Mesothelial cell of epicardium (in vitro differentiated cells): Measurements from ENCODE around the gene SEC31B. TPM values are rescaled to one million over a fixed set of nuclear protein-coding genes. Genes with fewer than 3 reads are reported as not detected.

Experiments used
- DNase-seq, 2 experiments: peaks; one replicate each; pipeline ENCODE4 v3.0.0; 2021; ENCODE audit warnings: low spot score in 2 of 2; ENCODE audit not compliant: unreplicated experiment in 2 of 2
- H3K27ac Mint-ChIP-seq: 2 replicates; pipeline ENCODE4 v1.8.0; 2021; ENCODE audit warnings: mixed read lengths
- H3K27me3 Mint-ChIP-seq: 2 replicates; pipeline ENCODE4 v1.8.0; 2021; ENCODE audit warnings: low read depth, mixed read lengths
- H3K36me3 Mint-ChIP-seq: 2 replicates; pipeline ENCODE4 v1.8.0; 2021; ENCODE audit warnings: mixed read lengths
- H3K4me1 Mint-ChIP-seq: 2 replicates; pipeline ENCODE4 v1.8.0; 2021; ENCODE audit warnings: mixed read lengths
- H3K4me3 Mint-ChIP-seq: 2 replicates; pipeline ENCODE4 v1.8.0; 2021; ENCODE audit warnings: mild to moderate bottlenecking, moderate library complexity, mixed read lengths
- H3K9me3 Mint-ChIP-seq: 2 replicates; pipeline ENCODE4 v1.8.0; 2021; ENCODE audit warnings: mixed read lengths
- CTCF ChIP-seq: fragments of 200-600 bp; sonication (generic); IDR thresholded peaks from one replicate; pipeline ENCODE4 v1.5.0; 2021; ENCODE audit warnings: antibody characterized with exemption; ENCODE audit not compliant: unreplicated experiment
- total RNA-seq: library from RNA; stranded (reverse); gene quantifications from 3 replicates; pipeline ENCODE4 v1.2.1, GENCODE V29; 2021

Gene SEC31B
- total RNA-seq, 1 donor from 2014 or later: 30.2 TPM

- no peak overlapping the region for H3K27ac Mint-ChIP-seq
- DNase-seq: no peak
- peaks cover 15% of the 10 kb centered on the region for H3K36me3 Mint-ChIP-seq
- peaks cover 22% of the 10 kb centered on the region for H3K4me1 Mint-ChIP-seq
- no peak overlapping the region for H3K4me3 Mint-ChIP-seq
- peaks cover 4% of the 10 kb centered on the region for H3K27me3 Mint-ChIP-seq
- no peak for TF ChIP-seq CTCF
- no peaks in the 10 kb centered on the region for H3K9me3 Mint-ChIP-seq
These were observed 12.9 kb downstream of the SEC31B start for GRCh38 chr10:100506596-100507356.

GRCh38 chr10:100505164-100505563, 14.5 kb downstream of the SEC31B start:
- H3K9me3 Mint-ChIP-seq: no peaks in the 10 kb centered on the region
- H3K27ac Mint-ChIP-seq: no peak overlapping the region
- peaks cover 25% of the 10 kb centered on the region for H3K36me3 Mint-ChIP-seq
- H3K4me1 Mint-ChIP-seq: peaks cover 22% of the 10 kb centered on the region
- no peak for TF ChIP-seq CTCF
- H3K4me3 Mint-ChIP-seq: no peak overlapping the region
- peaks cover 4% of the 10 kb centered on the region for H3K27me3 Mint-ChIP-seq
- DNase-seq: no peak

- Mint-ChIP-seq H3K27me3 (peaks cover 4% of the 10 kb centered on the region), H3K36me3 (peaks cover 33% of the 10 kb centered on the region), H3K4me1 (peaks cover 22% of the 10 kb centered on the region), H3K27ac (peak overlapping the region; percentile 67), H3K9me3 (no peaks in the 10 kb centered on the region), H3K4me3 (no peak overlapping the region)
- DNase-seq: no peak
- no peak for TF ChIP-seq CTCF
These were observed 15.6 kb downstream of the SEC31B start for GRCh38 chr10:100504096-100504495.

- Mint-ChIP-seq H3K27ac (no peak overlapping the region), H3K4me3 (no peak overlapping the region), H3K9me3 (no peaks in the 10 kb centered on the region), H3K4me1 (peaks cover 21% of the 10 kb centered on the region), H3K27me3 (peaks cover 4% of the 10 kb centered on the region), H3K36me3 (peaks cover 34% of the 10 kb centered on the region)
- DNase-seq: no peak
- TF ChIP-seq CTCF: no peak
These were observed 16.7 kb downstream of the SEC31B start for GRCh38 chr10:100502926-100503494.

GRCh38 chr10:100501423-100501822, 18.2 kb downstream of the SEC31B start:
- peaks cover 40% of the 10 kb centered on the region for H3K36me3 Mint-ChIP-seq
- TF ChIP-seq CTCF: no peak
- no peaks in the 10 kb centered on the region for H3K9me3 Mint-ChIP-seq
- DNase-seq: no peak
- peaks cover 21% of the 10 kb centered on the region for H3K4me1 Mint-ChIP-seq
- no peak overlapping the region for H3K4me3 Mint-ChIP-seq
- peaks cover 4% of the 10 kb centered on the region for H3K27me3 Mint-ChIP-seq
- no peak overlapping the region for H3K27ac Mint-ChIP-seq
